LHCN-M2 (cell line): ENCODE measurements around the gene CNIH2. TPM values are rescaled to one million over a fixed set of nuclear protein-coding genes. Genes with fewer than 3 reads are reported as not detected.

Source experiments
- DNase-seq: peaks from one replicate; pipeline ENCODE4 v3.0.0-alpha.2; 2012; ENCODE audit warnings: low read depth
- total RNA-seq: library from RNA; depleted of rRNA; stranded (reverse); fragments of >200 nt; gene quantifications from 2 replicates; pipeline ENCODE4 v1.2.3, GENCODE V29; 2014

CNIH2 gene
- total RNA-seq, 1 experiment from 2014 or later: 0.86 TPM

DNA sequence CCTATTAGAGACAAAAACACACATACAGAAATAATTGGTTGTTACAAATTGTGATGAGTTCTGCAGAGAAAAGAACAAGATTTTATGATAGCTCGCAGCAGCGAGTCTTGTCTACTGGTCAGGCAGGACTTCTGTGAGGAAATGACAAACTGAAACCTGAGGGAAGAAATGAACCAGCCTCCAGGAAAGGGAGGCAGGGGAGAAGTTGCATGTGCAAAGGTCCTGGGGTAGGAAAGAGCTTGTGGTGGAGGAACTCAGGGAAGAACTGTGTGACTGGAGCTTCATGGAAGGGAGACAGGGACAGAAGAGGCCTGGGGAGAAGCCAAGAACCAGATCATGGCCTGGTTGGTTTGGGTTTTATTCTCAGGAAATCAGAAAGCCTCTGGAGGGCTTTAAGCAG is 18.8 kb upstream of the CNIH2 start:
- DNase-seq: no peak

DNA sequence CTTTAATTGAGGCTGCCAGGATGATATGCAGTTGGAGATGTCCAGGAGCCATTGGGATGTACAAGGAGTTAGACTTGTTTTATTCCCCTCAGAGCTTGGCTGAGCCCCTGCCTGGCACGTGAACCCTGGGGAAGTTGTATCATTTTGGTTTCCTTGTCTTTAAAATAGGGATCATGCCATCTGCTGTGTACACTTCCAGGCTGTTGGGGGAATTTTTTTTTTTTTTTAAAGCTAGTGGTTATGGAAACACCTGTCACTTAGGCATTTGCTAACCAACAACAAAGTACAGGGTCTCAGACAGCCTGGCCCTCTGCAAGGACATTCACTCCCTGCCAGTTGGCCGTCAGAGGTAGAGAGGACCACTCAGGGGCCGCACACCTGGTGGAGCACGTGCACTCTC is 18.0 kb upstream of the CNIH2 start:
- peak; percentile 53 for DNase-seq

DNA sequence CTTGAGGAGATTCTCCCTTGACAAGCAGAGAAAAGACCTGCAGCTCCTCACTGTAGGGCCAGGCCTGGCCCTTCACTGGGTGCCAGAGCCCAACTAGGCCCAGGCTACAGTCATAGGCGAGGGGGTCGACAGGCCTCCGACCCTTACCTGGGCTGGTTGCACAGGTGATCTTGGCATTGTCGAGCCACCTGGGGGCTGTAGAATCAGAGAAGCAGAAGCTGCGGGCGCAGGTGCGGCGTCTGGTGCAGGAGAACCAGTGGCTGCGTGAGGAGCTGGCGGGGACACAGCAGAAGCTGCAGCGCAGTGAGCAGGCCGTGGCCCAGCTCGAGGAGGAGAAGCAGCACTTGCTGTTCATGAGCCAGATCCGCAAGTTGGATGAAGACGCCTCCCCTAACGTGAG is 16.4 kb upstream of the CNIH2 start:
- DNase-seq: no peak

DNA sequence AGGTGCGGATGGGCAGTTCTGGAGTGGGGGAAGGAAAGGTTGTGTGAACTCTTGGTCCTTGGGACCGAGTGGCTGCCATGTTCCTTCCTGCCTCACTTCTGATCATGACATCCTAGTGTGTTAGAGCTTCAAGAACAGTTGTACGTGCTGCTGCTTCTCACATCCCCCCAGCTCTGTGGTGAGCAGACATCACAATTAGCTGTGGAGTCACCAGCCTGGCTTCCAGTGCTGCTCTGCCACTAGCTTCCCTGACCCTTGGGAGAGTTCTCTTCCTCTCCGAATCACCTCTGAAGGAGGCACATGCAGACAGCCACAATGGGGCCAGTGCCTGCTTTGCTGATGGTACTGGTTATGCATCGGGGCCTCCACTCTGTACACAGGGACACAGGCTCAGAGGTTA is 15.8 kb upstream of the CNIH2 start:
- DNase-seq: no peak

DNA sequence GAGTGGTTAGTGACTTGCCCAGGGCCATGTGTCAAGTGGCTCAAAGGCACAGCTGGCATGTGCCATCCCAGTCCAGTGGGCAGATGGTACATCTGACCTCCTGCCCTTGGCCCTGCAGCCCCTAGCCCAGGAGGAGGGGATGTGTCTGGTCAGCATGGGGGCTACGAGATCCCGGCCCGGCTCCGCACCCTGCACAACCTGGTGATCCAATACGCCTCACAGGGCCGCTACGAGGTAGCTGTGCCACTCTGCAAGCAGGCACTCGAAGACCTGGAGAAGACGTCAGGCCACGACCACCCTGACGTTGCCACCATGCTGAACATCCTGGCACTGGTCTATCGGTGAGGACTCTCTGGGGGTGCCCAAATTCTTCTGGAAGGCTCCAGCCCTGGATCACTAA is 15.3 kb upstream of the CNIH2 start:
- DNase-seq: no peak

- no peak for DNase-seq
Observed at GRCh38 chr11:66263231-66263630, 14.7 kb upstream of the CNIH2 start.

DNA sequence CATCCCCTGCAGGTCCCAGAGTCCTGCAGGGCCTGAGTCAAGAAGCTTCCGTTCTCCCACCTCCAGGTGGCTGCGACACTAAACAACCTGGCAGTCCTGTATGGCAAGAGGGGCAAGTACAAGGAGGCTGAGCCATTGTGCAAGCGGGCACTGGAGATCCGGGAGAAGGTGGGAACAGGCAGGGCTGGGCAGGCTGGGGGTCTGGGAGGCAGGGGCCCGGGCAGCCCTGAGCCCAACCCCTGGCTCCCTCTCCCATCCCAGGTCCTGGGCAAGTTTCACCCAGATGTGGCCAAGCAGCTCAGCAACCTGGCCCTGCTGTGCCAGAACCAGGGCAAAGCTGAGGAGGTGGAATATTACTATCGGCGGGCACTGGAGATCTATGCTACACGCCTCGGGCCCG is 14.2 kb upstream of the CNIH2 start:
- DNase-seq: no peak

GRCh38 chr11:66264383-66264782 is 13.6 kb upstream of the CNIH2 start:
- no peak for DNase-seq

- no peak for DNase-seq
Observed at GRCh38 chr11:66264914-66265313, 13.1 kb upstream of the CNIH2 start.

GRCh38 chr11:66265531-66266377 is 12.2 kb upstream of the CNIH2 start:
- DNase-seq: no peak

DNA sequence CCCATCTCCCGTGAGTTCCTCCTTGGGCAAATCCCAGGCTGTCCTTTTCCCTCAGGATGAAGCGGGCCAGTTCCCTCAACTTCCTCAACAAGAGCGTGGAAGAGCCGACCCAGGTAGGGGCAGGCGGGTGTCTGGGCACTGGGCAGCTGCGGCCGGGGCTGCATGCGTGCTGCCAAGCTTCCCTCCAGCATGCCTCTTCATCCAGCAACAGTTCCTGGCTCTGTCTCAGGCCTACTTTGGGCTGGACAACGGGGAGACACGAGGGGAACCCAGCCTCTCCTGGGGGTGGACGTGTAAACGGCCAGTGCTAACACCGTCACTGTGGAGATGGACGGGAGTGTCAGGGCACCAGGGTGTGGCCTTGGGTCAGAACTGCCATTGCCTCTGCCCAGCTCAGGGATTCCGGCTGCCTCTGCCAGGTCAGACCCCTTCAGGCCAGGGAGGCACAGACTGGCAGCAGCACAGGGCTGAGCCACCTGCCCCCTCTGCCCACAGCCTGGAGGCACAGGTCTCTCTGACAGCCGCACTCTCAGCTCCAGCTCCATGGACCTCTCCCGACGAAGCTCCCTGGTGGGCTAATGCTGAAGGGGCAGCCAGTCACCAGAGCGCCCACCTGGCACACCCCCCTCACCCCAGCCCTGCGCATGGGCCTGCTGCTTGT is 11.5 kb upstream of the CNIH2 start:
- DNase-seq: no peak

DNA sequence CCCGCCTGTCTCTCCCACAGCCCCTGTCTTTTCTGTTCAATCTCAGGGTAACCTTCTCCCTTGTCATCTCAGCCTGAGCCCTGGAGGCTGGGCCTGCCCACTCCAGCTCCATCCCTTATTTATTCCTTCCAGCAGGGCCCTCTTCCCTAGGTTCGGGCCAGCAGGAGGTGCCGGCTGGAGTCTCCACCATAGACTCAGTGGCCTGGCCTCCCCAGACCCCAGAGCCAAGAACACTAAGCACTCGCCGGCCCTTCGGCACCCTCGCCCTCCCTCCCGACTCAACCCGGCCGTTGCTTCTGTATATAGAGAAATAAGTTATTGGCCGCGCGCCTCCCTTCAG is 11.0 kb upstream of the CNIH2 start:
- no peak for DNase-seq

GRCh38 chr11:66267379-66268243 is 10.4 kb upstream of the CNIH2 start:
- DNase-seq: peak; percentile 79

- peak; percentile 99 for DNase-seq
Observed at GRCh38 chr11:66268244-66268951, 9.6 kb upstream of the CNIH2 start, which contains the start of gene RAB1B. RAB1B (plus strand) TSS chr11:66268639; CDS start chr11:66268680, 41 bp downstream.

GRCh38 chr11:66268952-66269905 is 8.7 kb upstream of the CNIH2 start:
- peak; percentile 61 for DNase-seq

- no peak for DNase-seq
Observed at GRCh38 chr11:66271816-66272215, 6.2 kb upstream of the CNIH2 start.

DNA sequence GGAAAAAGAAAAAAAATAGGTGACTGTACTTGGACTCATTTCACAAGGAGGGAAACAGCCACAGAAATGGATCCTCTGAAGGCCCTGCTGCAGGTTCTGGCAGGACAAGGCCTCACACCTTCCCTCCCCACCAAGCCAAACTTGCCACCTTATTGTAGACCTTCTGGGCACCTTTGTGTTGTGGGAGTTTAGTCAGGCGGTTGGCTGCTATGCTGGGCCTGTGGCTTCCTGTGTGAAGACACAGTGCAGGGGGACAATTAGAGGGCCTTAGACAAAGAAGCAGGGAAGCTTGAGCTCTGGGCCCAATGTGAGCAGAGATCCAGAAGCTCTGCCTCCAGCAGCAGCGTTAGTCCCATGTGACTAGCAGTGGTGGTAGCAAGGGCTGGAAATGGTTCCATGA is 5.4 kb upstream of the CNIH2 start:
- DNase-seq: no peak

- DNase-seq: no peak
Observed at GRCh38 chr11:66274219-66274618, 3.8 kb upstream of the CNIH2 start.

DNA sequence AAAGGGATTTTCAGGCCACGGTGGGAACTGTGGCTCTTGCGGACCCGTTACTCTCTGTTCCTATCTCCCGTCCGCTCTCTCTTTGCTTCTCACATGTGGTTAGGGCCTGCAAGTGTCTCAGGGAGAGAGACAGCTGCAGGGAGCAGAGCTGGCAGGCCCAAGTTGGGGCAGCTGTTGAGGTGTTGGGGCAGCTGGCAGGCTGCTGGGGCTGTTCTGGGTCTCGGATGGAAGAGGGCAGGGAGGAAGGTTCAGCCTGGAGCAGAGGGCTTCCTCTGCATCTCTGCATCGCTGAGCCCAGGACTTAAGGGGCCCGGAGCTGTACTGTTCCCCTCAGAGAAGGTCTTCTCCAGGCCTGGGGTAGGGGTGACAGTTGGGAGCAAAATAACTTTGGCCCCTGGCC is 2.6 kb upstream of the CNIH2 start:
- DNase-seq: peak; percentile 78

- no peak for DNase-seq
Observed at GRCh38 chr11:66275984-66276612, 1.9 kb upstream of the CNIH2 start.
